ENCODE data around the gene NTNG1.

Gene NTNG1

DNA sequence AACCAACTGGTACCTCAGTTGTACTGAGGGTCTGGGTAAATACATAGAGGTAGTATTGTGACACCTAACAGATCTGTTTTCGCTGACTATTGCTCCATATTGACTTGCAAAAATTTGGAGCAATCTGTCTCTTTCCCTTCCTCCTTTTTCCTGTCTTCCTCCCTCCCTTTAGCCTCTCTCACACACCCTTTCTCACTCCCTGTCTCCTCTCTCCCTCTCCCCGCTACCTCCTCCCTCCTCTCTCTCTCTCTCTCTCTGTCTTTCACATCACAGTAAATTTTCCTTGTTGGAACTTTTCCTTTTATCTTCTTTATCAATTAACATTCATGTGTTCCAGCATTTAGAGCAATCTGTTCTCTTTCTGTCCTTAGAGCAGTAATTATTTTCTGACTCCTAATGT is 278.2 kb downstream of the NTNG1 start:
- no peak for DNase-seq

GRCh38 chr1:107422901-107423300 is 282.1 kb downstream of the NTNG1 start:
- DNase-seq: no peak

GRCh38 chr1:107430540-107431228 is 289.8 kb downstream of the NTNG1 start:
- DNase-seq: no peak

GRCh38 chr1:107432108-107432507 is 291.3 kb downstream of the NTNG1 start:
- DNase-seq: no peak

DNA sequence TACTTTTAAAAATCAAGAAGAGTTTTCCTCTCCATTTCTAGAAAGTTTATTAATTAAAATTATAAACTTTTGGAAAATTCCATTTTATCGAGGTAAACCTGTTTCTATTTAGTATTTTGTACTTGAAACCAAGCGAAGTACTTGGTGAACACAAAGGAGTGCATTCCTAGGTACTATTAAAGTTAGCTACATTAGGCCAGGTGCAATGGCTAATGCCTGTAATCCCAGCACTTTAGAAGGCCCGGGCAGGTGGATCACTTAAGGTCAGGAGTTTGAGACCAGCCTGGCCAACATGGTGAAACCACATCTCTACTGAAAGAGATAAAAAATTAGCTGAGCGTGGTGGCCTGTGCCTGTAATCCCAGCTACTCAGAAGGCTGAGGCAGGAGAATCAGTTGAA is 292.2 kb downstream of the NTNG1 start:
- DNase-seq: no peak

GRCh38 chr1:107433635-107434360 is 293.0 kb downstream of the NTNG1 start:
- no peak for DNase-seq

- no peak for DNase-seq
Measured at GRCh38 chr1:107434361-107434693, 293.5 kb downstream of the NTNG1 start.

- DNase-seq: no peak
Measured at GRCh38 chr1:107436552-107437241, 295.9 kb downstream of the NTNG1 start.

- no peak for DNase-seq
Measured at GRCh38 chr1:107439567-107439966, 298.7 kb downstream of the NTNG1 start.

- DNase-seq: no peak
Measured at GRCh38 chr1:107442551-107442950, 301.7 kb downstream of the NTNG1 start.

- no peak for DNase-seq
Measured at GRCh38 chr1:107443027-107443426, 302.2 kb downstream of the NTNG1 start.

GRCh38 chr1:107443860-107444259 is 303.0 kb downstream of the NTNG1 start:
- DNase-seq: no peak

DNA sequence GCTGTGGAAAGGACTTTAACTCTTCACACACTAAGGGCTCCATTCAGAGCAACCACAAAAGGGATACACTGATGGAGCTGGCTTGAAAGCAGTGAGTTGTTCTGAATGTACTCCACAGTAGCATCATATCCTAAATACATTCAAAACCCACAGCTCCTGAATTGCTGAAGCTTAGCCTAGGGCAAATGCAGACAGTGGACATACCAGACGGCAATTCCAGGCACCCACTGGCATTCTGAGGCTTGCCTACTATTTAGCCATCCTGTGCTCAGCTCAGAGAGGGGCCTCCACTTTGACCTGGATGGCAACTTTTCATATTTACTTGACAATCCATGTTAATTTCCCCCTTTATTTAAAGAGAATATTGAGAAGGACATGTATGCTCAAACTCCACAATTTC is 303.5 kb downstream of the NTNG1 start:
- no peak for DNase-seq

DNA sequence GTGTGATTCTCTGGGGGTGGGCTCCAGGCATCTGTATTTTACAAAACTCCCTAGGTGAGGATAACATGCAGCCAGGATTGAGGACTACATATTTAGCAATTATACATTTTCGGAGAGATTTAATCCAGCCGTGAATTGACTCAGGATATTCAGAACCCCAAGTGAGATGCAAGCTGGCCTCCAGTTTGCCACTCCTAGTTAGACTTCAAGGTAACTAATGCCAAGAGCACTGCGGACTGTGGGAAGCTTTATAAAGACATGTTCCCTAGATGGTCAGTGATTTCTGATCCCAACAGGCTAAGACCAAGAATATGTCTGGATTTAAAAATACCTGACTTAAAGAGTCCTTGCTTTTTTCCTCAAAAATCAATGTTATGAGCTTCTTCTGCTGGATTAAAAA is 308.5 kb downstream of the NTNG1 start:
- DNase-seq: no peak

- DNase-seq: no peak
Measured at GRCh38 chr1:107450899-107451664, 310.2 kb downstream of the NTNG1 start.

DNA sequence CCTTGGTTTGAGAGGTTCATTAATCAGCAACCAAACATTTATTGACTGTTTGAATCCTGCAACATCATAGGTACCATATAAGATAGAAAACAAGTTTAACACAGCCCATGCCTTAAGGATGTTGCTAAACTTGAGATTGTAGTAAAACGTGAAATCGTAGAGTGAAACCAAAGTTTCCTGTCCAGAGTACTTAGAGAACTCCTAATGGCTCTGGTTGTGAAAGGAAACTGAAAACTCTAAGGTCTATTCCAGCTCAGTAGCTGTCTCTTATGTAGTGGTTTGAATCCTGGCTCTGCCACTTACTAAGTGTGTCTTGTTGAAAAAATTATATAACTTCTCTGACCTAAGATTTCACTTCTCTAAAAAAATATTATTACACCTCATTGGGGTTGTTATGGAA is 310.9 kb downstream of the NTNG1 start:
- no peak for DNase-seq

- no peak for DNase-seq
Measured at GRCh38 chr1:107454791-107455190, 314.0 kb downstream of the NTNG1 start.

DNA sequence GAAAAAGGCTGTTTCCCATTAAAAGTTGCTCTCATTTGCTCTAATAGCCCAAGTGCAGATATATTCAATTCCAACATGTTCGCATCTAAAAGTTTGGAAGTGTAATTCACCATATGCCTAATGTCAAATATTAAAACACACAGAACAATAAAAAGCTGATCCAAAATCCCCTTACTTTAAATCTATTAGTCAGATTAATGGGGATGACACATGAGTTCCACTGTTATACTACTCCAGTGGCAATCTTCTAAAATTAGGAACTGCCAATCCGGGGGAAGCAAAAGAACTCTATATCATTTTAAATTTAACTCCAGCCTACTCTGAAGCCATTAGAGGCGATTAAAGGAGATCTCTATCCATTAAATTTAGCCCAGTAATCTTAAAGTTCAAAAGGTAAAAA is 317.1 kb downstream of the NTNG1 start:
- DNase-seq: no peak

GRCh38 chr1:107459204-107459904 is 318.5 kb downstream of the NTNG1 start:
- no peak for DNase-seq

DNA sequence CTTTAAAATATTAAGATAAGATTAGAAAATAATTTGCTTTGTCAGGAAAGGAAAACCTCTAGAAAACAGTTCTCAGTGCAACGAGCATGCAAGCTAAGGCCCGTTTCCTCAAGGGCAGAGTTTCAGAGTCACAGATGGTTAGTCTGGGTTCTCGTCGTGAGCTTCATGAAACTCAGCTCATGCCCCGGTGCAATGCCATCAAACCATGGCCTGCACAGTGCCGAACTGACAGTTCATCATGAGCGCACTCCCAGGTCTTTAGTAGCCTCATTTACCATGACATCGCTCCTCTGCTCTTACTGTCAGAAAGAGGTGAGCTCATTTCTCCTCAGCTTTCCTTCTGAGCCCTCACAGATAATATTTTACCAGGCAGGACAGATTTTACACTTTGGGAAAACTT is 319.2 kb downstream of the NTNG1 start:
- DNase-seq: no peak

GRCh38 chr1:107464827-107465226 is 324.0 kb downstream of the NTNG1 start:
- DNase-seq: no peak

DNA sequence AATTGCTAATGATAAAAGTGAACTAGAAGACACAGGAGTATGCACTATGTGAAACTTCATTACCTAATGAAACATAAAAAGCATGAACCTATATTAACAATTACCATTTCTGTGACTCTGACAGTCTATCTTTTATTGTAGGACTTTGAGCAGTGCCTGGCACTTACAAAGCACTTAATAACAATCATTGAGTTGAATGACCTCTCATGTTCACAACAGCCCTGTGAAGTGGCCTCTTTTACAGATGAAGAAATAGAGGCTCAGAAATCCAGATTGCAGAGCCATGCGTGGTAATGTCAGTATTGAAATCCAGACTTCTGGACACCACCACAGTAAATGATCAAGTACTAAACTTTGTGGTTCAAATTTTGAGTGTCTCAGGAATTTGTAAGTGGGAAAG is 326.4 kb downstream of the NTNG1 start:
- no peak for DNase-seq

GRCh38 chr1:107467811-107468210 is 327.0 kb downstream of the NTNG1 start:
- no peak for DNase-seq

Data from stimulated activated CD4-positive, alpha-beta T cell treated with anti-CD3 and anti-CD28 coated beads, Interleukin-4, amount 100 ng/mL, for 1 hour (primary cell).